ENCODE data around the gene ANKRD42.
"Not testable (repeated sequence)": the region's sequence is repeated elsewhere in the genome, so short reads cannot be mapped to it uniquely, and the experiment has no call there.

The ANKRD42 gene

GRCh38 chr11:83168756-83169155 lies 24.8 kb upstream of the ANKRD42 start:
- no peak overlapping the region for H3K4me3 ChIP-seq
- H3K27ac ChIP-seq: no peak overlapping the region

- no peak overlapping the region for H3K27ac ChIP-seq
- H3K4me3 ChIP-seq: peak overlapping the region in 1 of 7 experiments; percentile 3
Measured at GRCh38 chr11:83170865-83171264, 22.6 kb upstream of the ANKRD42 start.

- H3K27ac ChIP-seq: no peak overlapping the region
- no peak overlapping the region for H3K4me3 ChIP-seq
Measured at GRCh38 chr11:83172551-83172950, 21.0 kb upstream of the ANKRD42 start.

GRCh38 chr11:83174008-83174407 lies 19.5 kb upstream of the ANKRD42 start:
- H3K4me3 ChIP-seq: no peak overlapping the region
- peak overlapping the region in 1 of 21 experiments; percentile 59 for H3K27ac ChIP-seq

GRCh38 chr11:83175815-83176214 lies 17.7 kb upstream of the ANKRD42 start:
- Histone ChIP-seq H3K27ac (no peak overlapping the region), H3K4me3 (no peak overlapping the region)

DNA sequence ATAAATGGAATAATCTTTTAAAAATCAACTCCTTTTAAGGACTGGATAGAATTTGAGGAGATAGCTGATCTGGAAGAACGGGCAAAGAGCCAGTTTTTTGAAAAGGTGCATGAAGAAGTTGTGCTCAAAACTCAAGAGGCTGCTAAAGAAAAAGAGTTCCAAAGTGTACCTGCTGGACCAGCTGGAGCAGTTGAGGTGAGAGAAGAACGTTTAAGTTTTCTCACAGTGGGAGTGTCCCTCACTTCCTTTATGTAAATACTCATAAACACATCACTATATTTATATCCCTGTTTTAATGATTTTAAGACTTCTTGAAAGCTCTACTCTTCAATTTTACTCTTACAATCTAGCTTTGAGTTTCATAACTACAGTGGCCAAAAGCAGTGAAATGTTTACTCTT lies 11.7 kb upstream of the ANKRD42 start:
- no peak overlapping the region for H3K27ac ChIP-seq
- H3K4me3 ChIP-seq: no peak overlapping the region

DNA sequence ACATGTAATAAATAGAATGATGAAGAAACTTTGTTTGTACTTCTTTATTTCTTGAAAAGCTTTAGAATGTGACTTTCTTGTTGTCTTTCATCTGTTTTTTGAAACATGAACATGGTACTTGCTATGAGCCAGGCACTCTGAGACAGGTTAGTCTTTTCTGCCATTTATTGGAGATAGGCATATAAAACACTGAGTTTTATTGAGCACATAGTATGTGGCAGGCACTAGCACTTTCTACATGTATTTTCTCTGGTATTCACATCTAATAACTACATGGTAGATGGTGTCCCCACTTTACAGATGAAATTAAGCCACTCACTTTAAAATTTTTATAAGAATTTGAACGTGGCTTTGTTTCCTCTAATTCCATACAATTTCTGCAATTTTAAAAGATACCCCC lies 7.7 kb upstream of the ANKRD42 start:
- Histone ChIP-seq H3K4me3 (no peak overlapping the region), H3K27ac (no peak overlapping the region)

DNA sequence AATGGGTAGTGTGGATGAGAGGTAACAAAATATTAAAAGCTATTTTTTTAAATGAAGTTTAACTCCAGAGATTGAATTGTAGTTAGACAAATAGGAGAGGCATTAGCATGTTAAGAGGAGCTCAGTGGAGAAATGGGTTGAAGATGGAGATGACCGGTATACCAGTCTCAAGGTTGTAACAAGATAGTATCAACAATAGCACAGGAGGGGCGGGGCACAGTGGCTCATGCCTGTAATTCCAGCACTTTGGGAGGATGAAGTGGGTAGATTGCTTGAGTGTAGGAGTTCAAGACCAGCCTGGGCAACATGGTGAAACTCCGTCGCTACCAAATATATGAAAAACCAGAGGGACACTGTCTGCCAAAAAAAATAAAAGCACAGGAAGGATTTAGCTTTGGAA lies 6.0 kb upstream of the ANKRD42 start:
- H3K4me3 ChIP-seq: no peak overlapping the region
- no peak overlapping the region for H3K27ac ChIP-seq

DNA sequence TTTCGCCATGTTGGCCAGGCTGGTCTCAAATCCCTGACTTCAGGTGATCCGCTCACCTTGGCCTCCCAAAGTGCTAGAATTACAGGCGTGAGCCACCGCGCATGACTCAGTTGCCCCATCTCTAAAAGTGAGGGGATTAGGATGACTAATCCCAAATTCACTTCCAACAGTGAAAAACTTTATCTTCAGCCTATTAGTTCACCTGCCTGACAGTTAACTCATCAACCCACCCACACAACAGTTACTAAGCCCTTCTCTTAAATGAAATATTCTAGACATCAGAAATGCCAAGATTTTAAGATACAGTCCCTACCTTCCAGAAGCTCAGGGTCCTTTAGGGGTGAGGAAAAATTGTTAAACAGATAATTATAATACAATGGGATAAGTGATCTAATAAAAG lies 2.0 kb upstream of the ANKRD42 start:
- H3K27ac ChIP-seq: no peak overlapping the region
- no peak overlapping the region for H3K4me3 ChIP-seq

DNA sequence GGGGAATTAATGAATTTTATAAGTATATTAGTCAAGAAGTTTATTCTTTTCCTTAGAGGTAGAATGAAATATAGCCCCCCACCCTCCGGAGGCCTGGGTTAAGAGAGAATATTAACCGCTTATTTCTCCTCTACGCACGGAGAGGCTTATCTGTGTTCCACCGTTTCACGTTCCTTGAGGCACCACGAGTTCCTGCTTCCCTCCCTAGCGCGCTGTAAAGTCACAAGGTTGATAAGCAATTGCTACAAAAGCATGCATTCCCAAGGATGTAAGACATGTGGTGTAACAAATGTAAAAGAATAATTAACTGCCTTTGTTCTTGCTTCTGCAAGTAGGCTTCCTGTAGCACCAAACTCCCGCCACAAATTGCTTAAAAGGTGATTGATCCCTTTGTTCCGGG lies 1.5 kb upstream of the ANKRD42 start:
- H3K27ac ChIP-seq: peak overlapping the region in 4 of 21 experiments; percentile 91 to 95 (median 92)
- H3K4me3 ChIP-seq: peak overlapping the region in 3 of 7 experiments; percentile 60 to 79 (median 78)

GRCh38 chr11:83192606-83193245 lies 786 bp upstream of the ANKRD42 start:
- H3K4me3 ChIP-seq: peak overlapping the region; percentile 59 to 88 (median 79)
- peak overlapping the region in 19 of 21 experiments; percentile 73 to 97 (median 91) for H3K27ac ChIP-seq

DNA sequence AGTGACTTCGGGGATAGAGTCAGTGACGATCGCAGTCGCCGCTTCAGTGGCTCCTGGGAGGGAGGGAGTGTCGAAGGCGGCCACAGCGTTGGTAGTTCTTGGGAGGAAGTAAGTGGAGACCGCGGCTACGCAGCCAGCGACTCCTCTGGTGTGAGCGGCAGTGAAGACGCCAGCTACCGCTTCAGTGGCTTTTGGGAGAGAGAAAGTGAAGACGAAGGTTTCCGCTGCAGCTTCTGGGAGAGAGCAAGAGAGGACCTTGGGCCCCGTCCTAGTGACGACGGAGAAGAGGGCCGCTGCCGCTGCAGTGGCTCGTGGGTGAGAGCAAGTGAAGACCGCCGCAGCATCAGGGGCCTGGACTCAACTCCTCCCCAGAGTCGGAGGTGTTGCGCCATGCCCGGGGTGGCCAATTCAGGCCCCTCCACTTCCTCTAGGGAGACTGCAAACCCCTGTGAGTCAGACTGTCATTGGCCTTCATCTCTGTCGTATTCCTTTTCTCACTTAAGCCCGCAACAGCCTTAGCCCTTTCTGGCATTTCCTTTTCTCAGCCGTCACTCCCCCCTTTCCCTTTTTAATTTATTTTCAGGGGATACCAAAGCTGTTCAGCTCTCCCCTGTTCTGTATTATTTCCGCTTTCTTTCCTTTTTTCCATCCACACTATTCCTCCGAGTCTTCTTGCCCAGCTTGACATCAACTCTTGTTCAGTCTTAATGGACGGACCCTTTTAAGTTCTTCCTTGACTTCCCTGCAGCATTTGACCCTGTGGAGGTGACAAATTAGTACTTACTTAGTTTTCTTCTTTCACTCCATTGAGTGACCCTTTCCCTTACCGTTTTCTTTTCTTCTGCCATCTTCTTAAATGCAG lies 1.0 kb downstream of the ANKRD42 start:
- Histone ChIP-seq H3K27ac (peak overlapping the region; percentile 39 to 97 (median 89)), H3K4me3 (peak overlapping the region; percentile 59 to 88 (median 79))

DNA sequence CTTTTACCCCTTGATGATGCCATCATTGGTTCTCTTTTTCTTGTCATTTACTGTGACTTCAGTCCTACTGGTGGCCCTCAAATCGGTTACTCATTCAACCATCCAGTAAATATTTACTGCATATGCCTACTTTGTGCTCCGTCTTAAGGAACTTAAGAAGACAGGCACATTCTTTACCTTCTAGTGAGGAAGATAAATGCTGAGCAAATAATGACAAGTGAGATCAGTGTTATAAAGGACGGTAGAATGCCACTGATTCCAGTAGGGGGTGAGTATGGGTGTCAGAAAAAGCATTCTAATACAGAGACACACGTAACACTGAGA lies 1.6 kb downstream of the ANKRD42 start:
- Histone ChIP-seq H3K27ac (peak overlapping the region in 12 of 21 experiments; percentile 73 to 97 (median 92)), H3K4me3 (peak overlapping the region in 6 of 7 experiments; percentile 59 to 88 (median 78))

DNA sequence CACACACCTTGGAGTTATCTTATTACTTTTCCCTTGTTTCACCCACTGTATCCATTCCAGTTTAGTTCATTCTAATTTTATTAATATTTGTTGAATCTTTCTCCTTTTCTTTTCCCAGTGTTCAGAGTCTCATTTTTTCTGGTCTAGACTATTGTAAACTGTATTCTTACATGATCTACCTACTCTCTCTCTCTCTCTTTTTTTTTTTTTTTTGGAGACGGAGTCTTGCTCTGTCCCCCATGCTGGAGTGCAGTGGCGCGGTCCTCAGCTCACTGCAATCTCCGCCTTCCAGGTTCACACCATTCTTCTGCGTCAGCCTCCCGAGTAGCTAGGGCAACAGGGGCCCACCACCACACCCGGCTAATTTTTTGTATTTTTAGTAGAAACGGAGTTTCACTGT lies 2.1 kb downstream of the ANKRD42 start:
- H3K4me3 ChIP-seq: no peak overlapping the region

DNA sequence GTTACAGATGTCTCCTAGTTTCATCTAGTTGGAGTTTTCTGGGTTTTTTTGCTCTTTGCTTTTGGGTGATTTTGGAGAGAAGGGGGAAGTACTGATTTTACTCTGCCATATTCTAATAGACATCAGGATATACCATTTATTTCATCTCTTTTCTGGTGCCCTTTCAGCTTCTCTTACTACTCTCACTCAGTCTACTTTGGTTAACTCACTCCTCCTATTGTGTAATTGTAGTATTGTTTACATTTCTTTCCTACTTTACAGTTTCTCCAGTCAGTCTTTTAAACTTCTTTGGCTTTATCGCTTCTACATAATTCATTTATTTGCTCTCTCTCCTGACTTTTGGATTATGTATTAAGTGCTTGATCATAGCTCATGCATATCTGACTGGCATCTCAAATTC lies 6.5 kb downstream of the ANKRD42 start:
- Histone ChIP-seq H3K4me3 (no peak overlapping the region), H3K27ac (no peak overlapping the region)

More for the DNA sequence above, 2.1 kb downstream of the ANKRD42 start:
- no peak overlapping the region for H3K27ac ChIP-seq

DNA sequence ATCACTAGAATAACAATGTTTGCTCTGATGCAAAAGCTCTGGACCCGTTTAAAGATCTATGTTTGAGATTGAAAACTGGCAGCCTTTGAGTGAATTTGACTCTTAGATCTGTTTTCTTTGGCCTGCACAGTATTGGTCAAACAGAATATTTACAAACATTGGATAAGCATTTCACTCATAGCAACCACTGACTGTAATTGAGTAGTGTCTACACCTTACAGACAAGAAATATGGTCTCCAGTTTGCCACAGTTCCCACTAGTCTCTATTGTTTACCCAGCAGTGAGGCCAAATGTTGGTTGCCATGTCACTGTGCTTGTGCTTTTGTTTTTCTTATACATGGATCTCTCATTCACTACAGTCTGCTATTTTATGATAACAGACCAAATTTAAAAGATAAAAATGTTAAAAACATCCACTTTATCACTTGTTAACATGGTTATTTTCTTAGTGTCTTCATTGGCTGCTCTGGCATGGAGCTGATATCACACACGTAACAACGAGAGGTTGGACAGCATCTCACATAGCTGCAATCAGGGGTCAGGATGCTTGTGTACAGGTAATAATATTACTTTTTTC lies 12.2 kb downstream of the ANKRD42 start:
- Histone ChIP-seq H3K27ac (no peak overlapping the region), H3K4me3 (no peak overlapping the region)

GRCh38 chr11:83206221-83206620 lies 12.7 kb downstream of the ANKRD42 start:
- Histone ChIP-seq H3K4me3 (no peak overlapping the region), H3K27ac (no peak overlapping the region)

DNA sequence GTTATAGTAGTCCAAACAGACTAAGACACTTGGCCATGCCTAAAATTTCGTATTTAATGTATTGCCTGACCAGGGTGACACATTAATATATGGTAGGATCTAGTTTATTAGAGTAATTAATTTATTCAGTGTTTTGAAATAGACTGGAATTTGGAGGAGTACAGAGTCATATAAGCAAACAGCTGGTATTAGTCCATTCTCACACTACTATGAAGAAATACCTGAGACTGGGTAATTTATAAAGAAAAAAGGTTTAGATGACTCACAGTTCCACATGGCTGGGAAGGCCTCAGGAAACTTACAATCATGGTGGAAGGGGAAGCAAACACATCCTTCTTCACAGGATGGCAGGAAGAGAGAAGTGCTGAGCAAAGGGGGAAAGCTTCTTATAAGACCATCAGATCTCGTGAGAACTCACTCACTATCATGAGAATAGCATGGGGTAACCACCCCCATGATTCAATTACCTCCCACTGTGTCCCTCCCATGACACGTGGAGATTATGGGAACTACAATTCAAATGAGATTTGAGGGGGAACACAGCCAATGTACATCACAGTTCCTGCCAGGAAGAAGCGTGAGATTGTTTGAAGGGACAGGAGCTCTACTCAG lies 13.4 kb downstream of the ANKRD42 start:
- H3K4me3 ChIP-seq, H3K27ac ChIP-seq: not testable (repeated sequence)

DNA sequence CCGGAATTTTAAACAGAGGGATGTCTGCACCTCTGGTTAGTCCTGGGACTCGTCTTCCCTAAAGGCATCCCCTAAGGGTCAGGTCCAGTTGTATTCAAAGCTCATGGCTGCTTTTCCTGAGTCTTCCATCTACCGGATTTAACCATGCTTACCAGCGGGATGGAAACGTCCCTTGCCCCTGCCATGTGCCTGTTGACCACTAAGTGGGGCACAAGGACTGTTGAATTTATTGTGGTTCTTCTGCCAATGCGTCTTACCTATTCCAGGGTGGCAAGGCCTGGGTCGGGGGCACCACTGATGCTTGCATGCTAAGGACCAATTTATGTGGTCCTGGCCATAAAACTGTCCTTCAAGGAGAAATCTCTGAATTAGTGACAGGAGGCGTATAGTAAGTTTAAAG lies 25.6 kb downstream of the ANKRD42 start:
- H3K27ac ChIP-seq: no peak overlapping the region
- H3K4me3 ChIP-seq: no peak overlapping the region

DNA sequence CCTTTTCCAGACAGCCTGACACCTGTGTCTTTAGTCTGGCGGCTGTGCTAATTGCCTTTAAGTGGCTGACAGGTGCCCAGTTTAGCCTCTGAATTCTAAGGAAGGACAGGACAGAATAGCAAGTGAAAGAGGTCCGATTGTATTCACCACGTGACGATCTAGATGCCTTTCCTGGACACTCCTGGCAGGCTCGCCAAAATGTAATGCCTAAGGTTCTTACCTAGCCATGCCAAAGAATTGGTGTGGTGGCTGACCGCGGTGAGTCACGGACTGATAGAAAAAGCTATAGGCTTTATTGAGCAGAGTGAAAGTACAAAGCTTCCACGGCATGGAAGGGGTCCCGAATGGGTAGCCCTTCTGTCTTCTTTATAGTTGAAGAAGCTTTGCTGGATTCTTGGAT lies 26.7 kb downstream of the ANKRD42 start:
- no peak overlapping the region for H3K27ac ChIP-seq
- H3K4me3 ChIP-seq: no peak overlapping the region

DNA sequence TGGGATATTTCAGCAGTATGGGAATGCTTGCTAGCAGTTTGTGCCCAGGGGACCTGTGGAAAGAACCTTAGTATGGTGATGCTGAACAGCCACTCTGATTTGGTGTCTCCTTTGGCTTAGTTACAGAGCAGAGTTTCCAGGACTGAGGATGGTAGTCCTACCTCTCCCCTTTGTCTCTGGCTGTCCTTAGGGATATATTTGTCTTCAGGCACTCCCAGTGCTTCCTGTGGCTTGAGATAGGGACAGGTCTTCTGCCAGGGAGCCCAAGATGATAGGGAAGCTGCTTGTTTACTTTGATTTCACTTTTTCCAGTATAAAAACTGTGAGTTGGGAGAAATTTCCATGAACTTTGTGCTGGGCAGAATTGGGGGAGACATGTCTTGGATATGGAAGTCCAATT lies 28.2 kb downstream of the ANKRD42 start:
- Histone ChIP-seq H3K27ac (no peak overlapping the region), H3K4me3 (no peak overlapping the region)

Measured in skin epidermis (tissue), 12 donors.